GM21717 (cell line): ENCODE results near the gene PATE3.

Experiments used
- ATAC-seq: cut with Tn5 transposase; IDR thresholded peaks from one replicate; pipeline ENCODE4 v1.9.1; 2021; ENCODE audit warnings: mild to moderate bottlenecking, moderate library complexity; ENCODE audit not compliant: unreplicated experiment

PATE3 gene

GRCh38 chr11:125835748-125836147 lies 47.8 kb downstream of the PATE3 start:
- no peak for ATAC-seq
